GM21390 (cell line): Measurements from ENCODE around the gene GPR68.
"Not testable (repeated sequence)": the region's sequence is repeated elsewhere in the genome, so short reads cannot be mapped to it uniquely, and the experiment has no call there.

ENCODE experiments used
- ATAC-seq: cut with Tn5 transposase; IDR thresholded peaks from one replicate; pipeline ENCODE4 v1.9.1; 2021; ENCODE audit not compliant: unreplicated experiment

The GPR68 gene

DNA sequence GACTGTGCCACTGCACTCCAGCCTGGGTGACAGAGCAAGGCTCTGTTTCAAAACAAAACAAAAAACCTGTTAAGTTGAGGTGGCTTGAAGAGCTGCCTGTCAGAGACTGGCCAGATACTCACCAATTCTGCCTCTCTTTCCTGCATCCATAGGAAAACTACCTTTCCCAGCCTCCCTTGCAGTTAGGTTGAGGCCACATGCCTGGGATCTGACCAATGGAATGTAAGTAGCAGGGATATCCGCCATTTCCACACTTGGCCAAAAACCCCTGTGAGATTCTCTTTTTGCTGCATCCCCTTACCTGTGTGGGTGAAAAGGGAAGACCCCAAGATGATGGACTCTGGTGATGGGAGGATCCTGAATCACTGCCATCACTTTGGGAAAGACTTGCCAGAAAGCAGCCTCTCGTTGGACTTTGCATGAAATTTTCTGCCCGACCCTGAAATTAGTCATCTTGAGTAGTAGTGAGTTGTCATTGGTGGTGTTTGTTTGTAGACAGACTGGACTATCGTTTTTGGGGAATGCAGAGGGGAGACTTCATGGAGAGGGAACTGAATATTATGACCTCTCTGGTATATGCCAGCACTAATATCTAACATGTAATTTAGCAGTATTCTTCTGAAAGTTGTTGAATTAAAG lies 14.0 kb downstream of the GPR68 start:
- ATAC-seq, result no peak

DNA sequence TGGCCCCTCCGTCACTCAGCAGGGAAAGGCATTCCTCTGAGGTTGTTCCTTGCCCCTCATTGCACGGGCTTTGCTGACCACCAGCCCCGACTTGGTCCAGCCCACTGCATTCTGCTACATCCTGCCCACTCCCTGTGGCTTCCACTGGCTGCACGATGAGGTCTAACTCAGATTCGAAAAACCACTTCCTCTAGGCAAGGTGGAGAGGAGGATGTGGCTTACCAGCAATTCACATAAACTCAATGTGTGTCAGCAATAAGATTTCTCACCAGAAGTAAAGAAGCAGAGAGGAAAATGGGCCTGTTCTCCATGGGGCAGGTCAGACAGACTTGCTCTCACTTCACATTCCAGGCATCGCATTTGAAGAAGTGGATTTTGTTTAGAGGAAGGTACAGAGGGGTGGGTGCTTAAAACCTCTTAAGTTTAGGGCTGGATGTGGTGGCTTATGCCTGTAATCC lies 14.7 kb downstream of the GPR68 start:
- ATAC-seq, result peak; percentile 70

DNA sequence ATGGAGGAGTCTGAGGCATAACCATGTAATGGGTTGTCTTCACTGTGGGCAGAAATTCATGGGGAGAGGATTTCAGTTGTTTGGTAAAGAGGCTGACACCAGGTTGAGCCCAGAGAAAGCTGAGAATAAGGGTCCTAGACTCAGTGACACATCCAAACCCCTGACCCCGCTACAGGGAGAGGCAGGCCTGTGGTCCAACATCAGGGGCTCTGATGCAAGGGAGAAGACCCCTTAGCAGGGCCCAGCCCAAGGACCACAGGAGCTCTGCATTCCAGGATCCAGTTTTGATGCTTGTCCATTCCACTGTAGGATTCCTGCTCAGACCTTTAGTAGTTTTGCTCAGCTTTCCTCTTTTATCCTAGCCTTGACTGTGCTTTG lies 15.5 kb downstream of the GPR68 start:
- ATAC-seq, result no peak

DNA sequence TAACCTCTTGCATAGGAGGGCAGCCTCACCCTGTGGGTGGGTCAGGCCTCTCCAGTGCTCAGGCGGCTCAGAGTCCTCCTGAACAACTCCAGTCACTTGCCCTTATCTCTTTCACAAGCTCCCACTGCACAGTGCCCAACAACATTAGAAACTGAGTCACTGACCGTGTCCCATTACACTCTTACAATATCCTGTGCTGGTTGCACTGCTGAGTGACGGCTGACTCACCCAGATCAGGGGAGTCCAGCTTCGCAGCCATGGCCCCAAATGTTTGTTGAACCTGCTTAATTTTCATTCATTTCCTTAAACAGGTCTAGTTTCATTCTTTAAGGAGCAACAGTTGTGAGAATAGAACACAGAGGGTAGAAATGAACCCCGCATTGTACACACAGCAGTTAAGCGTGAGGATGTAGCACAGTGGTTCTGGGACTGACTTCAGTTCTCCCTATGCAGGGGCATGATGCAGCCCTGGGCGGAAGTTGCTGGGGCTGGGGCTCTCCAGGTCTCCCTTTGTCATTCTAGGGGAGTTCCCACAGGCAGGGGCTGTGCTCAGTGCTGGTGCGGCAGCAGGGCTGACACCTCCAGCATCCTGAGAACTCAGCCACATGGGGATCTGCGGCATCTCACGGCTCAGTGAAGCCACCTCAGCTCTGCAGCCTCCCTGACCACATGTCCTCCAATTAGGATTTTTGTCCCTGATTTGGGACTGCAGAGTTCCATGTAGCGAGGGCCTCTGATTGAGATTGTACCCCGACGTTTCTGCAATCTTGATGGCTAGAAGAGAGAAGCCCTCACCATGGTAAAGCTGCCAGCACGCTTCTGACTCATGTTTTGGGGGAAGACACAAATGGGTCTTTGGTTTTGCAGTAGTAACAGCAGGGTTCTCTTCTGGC lies 16.1 kb downstream of the GPR68 start:
- peak; percentile 71 for ATAC-seq

DNA sequence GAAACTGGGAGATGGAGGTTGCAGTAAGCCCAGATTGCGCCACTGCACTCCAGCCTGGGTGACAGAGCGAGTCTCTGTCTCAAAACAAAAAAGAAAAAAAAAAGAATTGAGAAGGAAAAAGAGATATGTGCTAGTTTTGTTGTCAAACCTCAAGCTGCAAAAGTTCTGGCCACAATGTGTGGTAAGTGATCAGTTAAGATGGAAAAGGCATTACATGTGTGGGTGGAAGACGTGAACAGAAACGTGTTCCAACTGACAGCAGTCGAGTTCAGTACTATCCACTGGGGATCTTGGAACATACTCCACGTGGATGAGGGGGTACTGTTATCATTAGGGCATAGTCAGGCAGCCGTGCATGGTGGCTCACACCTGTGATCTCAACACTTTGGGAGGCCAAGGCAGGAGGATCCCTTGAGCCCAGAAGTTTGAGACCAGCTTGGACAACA lies 17.3 kb downstream of the GPR68 start:
- ATAC-seq, result no peak

DNA sequence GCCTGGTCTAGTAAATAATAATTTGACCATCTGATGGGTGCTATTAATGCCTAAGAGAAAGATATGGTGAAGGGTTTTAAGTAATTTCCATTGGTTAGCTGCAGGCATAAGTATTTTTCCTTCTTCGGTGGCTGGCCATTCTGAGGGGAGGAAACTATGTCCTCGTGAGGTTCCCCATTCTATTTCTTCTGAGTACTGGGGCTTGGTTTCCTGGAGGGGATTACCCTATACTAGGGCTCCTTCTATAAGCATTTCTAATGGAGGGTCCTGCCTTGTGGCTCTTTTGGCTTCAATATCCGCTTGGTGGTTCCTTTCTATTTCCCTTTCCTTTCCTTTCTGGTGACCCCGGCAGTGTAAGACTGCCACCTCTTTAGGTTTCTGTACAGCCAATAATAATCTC lies 18.1 kb downstream of the GPR68 start:
- ATAC-seq, result not testable (repeated sequence)

DNA sequence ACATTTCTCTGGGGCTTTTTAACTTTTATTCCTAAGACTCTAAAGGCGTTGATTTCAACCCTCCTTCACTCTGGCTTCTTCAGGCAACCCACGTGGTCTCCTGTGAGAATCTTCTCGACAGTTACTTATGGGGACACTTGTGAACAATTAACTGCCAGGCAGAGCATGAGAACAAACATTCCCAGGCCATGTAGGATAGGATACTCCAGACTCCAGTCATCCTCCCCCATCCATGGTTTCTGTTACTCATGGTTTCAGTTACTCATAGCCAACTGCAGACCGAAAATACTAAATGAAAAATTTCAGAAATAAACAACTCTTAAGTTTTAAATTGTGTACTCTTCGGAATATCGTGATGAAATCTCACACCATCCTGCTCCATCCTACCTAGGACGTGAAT lies 19.5 kb downstream of the GPR68 start:
- no peak for ATAC-seq

DNA sequence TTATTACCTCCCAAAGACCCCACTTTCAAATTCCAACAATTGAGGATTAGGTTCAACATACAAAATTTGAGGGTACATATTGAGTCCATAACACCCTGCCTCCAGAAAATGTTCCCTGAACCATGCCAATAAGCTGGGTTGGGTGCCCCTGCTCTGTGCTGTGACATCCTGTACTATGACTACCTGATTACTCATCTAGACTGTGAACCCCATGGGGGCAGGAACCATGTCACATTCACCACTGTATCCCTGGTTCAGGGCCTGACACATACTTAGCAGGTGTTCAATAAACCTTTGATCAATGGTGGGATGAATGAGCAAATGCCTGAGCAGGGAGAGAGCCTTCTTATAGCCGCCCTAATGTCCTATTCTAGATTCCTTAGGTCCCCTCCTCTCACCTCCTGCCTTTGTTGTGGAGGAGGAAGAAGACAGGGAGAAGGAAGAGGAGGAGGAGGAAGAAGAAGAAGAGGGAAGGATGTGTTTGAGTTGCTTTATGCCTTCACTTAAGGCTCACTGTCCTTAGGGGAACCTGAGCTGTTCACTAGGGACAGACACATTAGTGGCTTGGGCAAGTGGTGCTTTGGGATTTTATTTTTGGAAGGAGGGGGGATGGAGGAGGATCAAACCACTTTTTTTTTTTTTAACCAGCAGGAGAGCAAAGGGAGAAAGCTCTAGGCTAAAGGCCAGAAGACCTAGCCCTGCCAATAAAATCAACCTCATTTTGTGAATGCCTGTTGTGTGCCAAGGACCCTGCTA lies 21.3 kb downstream of the GPR68 start:
- ATAC-seq, result no peak

DNA sequence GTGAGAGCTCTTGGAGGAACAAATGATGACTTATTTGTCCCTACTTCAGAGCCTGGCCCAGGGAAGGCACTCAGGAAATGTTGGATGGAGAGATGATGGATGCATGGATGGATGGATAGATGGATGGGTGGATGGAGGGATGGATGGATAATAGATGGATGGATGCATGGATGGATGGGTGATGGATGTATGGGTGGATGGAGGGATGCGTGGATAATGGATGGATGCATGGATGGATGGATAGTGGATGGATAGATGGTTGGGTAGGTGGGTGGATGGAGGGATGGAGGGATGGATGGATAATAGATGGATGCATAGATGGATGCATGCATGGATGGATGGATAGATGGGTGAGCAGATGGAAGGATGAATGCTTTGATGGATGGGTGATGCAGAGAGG lies 23.2 kb downstream of the GPR68 start:
- ATAC-seq, result no peak

DNA sequence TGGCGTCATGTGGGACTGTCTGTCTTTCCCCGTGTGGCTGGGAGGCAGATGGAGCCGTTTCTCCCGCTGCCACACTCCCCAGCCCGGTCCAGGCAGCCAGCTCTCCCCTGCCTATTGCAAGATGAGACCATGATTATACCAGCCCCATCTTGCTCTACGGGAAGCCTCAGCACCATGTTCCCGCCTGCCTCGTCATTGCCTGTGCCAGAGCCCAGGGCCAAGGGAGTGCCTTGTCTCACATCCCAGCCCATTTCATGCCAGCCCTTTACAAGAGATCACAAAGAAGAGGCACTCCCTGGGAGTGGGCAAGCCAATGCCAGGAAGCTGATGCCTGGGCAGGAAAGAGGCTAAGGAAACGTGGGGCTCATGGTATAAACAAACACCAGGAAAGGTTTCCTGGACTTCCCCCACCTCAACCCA lies 23.9 kb downstream of the GPR68 start:
- ATAC-seq, result no peak

DNA sequence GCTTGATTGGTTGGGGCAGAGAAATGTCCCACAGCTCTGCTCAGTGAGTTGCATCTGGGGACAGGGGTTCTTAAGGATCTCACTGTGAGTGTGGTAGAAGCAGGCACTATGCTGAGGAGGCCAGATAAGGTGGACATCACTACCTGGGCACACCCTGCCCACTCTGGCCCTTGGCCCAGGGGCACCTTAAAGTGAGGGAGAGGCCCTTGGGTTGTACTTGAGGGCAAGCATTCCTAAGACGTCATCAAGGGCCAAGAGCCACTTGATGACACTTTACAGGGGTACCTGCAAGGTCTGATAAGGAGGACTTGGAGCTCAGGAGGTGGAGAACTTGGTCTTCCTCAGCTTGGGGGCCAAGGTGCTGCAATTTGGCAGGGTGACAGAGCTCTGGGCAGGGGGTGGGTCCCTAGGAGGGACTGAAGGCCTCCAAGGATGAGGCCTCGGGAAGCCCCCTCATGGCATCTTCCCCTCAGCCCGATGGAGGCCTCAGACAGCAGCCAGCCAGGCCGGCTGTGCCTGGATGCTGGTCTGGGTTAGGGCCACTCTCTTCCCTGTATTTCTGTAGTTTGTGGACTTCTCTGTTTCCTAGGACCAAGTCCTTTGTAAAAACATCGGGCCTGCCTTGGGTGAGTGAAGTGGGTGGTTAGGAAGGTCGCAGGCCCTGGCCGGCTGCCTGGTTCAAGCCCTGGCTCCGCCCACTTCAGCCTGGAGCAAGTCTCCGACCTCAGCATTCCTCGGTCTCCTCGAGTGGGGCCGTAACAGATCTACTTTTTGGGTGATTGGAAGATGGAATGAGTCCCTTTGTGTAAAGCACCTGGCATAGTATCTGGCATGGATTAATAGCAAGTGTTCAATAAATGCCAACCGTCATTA lies 24.8 kb downstream of the GPR68 start:
- no peak for ATAC-seq

DNA sequence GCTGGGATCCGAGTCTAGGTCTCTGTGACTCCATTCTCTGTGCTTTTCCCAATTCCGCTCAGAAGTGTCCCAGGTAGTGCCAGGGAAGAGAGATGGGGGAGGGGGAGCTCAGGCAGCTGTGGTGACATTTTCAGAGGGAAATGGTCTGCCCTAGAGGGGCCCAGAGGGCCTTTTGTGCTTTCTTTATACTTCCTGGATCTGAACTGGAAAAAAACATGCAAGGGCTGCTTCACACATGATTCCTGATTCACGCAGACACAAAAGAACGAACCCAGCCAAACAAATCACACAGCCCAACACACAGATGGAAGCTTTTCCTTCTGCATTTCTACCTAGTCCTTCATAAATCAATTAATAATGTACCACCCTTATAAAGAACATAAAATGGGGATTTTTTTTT lies 26.5 kb downstream of the GPR68 start:
- ATAC-seq, result no peak

DNA sequence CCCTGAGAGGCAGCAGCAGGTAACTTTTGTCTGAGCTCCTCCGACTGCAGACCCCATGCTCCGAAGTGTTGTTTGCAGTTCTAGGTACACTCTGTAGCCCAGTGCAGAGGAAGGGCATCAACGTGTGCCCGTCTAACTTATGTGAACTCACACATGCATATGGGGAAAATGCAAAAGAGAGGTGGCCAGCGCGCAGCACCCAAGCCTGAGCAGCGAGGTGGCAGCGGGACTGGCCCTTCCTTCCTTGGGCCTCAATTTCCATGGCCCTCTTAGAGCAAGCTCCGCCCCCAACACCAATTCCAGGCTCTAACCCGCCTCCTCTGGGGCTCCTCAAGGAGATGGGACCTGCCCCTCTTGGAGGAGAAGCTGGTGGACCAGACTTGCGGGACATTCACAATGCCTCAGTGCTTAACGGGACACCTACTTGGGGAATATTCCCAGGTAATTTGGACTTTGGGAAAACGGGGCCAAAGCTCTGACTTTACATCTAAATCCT lies 27.7 kb downstream of the GPR68 start:
- no peak for ATAC-seq

DNA sequence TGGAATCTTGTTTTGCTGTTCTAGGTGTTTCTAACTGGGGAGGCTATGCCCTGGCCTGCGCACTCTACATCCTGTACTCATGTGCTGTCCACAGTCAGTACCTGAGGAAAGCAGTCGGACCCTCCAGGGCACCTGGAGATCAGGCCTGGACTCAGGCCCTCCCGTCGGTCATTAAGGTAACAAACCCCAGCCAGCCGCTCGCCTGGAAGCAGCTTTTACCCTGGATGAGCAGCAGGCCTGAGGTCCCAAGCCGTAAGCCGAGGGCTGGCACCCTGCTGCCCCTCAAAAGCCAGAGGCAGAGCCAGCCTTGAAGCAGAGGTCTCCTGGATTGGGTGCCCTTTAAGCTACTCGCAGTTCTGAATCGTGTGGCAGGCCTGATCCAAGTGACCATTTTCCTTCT lies 29.1 kb downstream of the GPR68 start:
- ATAC-seq, result no peak

DNA sequence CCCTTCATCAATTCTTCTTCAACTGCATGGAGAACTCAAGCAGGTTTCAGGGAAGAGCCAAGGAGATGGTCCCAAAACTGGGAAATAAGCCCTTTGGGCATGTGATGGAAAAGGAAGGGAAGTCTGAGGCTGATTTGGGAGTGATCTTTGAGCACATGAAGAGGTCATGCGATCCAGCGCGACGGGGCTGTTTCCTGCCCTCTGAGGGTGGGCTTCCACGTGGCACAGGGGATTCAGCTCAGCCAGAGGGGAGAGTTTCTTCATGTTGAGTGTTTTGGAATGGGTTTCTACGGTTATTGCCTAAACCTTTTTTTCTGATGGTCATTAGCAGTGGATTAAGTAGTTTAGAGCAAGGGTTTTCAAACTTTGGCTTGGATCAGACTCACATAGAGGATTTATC lies 30.2 kb downstream of the GPR68 start:
- no peak for ATAC-seq

DNA sequence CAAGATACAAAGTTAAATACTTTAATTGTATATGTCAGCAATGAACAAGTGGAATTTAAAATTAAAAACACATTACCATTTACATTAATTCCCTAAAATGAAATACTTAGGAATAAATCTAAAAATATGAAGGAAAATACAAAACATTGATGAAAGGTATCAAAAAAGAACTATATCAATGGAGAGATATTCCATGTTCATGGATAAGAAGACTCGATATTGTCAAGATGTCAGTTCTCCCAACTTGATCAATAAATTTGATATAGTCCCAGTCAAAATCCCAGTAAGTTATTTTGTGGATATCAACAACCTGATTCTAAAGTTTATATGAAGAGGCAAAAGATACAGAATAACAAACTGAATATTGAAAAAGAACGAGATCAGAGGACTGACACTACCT lies 33.5 kb downstream of the GPR68 start:
- no peak for ATAC-seq

DNA sequence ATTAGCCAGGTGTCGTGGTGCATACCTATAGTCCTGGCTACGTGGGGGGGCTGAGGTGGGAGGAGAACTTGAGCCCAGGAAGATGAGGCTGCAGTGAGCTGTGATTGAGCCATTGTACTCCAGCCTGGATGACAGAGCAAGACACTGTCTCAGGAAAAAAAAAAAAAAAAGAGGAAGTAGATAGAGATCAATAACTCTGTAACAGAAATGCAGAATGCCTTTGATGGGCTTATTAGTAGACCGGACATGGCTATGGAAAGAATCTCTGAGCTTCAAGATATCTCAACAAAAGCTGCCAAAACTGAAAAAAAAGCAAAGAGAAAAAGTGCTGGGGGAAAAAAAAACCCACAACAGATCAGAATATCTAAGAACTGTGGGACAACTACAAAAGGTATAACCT lies 37.5 kb downstream of the GPR68 start:
- no peak for ATAC-seq

DNA sequence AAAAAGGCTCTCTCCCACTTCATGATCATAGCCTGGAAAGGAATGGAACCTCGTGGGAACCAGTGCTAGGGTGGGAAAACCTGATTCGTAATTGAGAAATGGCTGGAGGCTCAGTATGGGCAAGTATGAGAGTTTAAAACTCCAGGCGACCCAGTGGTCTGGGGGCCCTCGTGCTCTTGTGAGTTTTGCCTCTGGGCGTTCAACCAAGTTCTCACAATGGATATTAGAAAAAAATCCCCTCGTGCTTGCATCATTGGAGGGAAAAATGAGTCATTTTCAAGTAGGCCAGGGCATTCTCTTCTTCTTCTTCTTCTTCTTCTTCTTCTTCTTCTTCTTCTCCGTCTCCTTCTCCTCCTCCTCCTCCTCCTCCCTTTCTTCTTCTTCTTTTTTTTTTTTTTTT lies 39.0 kb downstream of the GPR68 start:
- no peak for ATAC-seq

DNA sequence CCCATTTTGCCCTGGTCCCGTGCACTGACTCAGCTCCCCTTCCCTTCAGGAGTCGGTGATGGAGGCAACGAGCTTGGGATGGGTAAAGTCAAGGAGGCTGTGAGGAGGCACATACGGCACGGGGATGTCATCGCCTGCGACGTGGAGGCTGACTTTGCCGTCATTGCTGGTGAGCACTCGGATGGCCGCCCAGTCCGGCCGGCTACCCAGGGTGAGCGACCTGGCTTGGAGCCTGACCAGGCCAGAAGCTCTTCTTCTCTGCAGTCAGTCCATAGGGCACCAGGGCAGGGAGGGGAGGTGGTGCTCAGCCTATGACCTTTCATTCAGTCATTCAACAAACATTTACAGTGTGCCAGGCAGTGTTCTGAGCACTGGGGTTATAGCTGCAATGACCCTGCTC lies 39.8 kb downstream of the GPR68 start:
- no peak for ATAC-seq

DNA sequence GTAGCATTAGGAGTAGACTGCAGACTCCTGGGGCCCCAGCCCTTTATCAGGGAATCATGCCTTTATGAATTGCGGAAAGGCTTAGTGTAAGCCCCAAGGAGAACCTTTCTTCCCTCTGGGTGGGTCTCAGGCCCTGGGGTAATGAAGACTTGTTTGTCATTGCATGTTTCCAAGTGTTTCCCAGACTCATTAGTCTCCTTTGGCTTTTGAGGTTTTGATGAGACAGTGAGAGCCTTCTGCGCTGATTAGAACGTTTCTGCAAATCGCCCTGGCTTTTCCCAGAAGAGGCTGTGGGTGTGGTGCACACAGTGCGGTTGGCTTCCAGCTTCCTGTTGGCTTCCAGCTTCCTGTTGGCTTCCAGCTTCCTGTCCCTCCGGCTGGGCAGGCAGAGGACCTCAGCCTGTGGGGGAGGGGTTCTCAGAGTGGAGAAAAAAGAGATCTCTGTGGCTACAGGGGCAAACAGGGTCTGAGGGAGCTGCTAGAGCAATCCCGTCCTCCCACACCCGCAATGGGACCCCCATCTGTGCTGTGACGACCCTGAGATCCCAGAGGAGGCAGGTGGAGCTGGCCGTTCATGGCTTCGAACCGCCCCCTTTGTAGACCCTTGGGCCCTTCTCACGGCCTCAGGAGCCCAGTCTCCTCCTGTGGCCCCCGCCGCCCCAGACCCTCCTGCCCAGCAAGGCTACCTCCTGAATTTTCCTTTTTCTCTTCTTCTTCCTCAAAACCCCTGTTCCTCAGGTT lies 42.1 kb downstream of the GPR68 start:
- no peak for ATAC-seq
